AG04449 (cell line): Measurements from ENCODE around the gene TNP1.

Experiments
- CTCF ChIA-PET: fragments of 350-600 bp; formaldehyde crosslinking; extraction: SDS; loops from one replicate; lab custom pipeline; 2021; ENCODE audit warnings: antibody characterized with exemption; lab: Yijun Ruan, JAX
- POLR2A ChIA-PET: fragments of 400-600, 350-600 bp; formaldehyde crosslinking; extraction: SDS; loops from one replicate; lab custom pipeline; 2020; ENCODE audit warnings: antibody characterized with exemption, inconsistent platforms; lab: Yijun Ruan, JAX
- DNase-seq: peaks from one replicate; pipeline ENCODE4 v3.0.0-alpha.2; 2010; ENCODE audit warnings: low read depth, low spot score
- H3K4me3 ChIP-seq: 2 replicates; pipeline ENCODE4 v1.5.1; 2011; ENCODE audit warnings: low read depth, mild to moderate bottlenecking, control low read depth, low read length
- CTCF ChIP-seq: IDR thresholded peaks from one replicate; pipeline ENCODE4 v1.5.1; 2011; ENCODE audit warnings: mild to moderate bottlenecking, moderate library complexity, low read length, control low read depth, inconsistent platforms; ENCODE audit not compliant: insufficient read depth; ENCODE audit errors: missing control alignments

The TNP1 gene

GRCh38 chr2:216856406-216857065, 3.3 kb downstream of the TNP1 start:
- TF ChIP-seq CTCF, result no peak
- H3K4me3 ChIP-seq, result no peak overlapping the region
- POLR2A ChIA-PET, result no interaction called here
- no peak for DNase-seq
- CTCF ChIA-PET, result interaction anchor here (1.0 kb wide), 1 partner anchor 310 kb away, joined by 3 read pairs; no protein-coding TSS in a partner anchor

GRCh38 chr2:216855605-216856004, 4.3 kb downstream of the TNP1 start:
- no peak for DNase-seq
- POLR2A ChIA-PET, result no interaction called here
- no peak for TF ChIP-seq CTCF
- CTCF ChIA-PET, result no interaction called here
- H3K4me3 ChIP-seq, result no peak overlapping the region

GRCh38 chr2:216855079-216855478, 4.8 kb downstream of the TNP1 start:
- no peak for TF ChIP-seq CTCF
- ChIA-PET POLR2A (no interaction called here), CTCF (no interaction called here)

GRCh38 chr2:216851486-216852090, 8.3 kb downstream of the TNP1 start:
- TF ChIP-seq CTCF, result no peak
- H3K4me3 ChIP-seq, result no peak overlapping the region
- CTCF ChIA-PET, result interaction anchor here (1.5 kb wide), 1 partner anchor 153 kb away, joined by 3 read pairs; no protein-coding TSS in a partner anchor
- POLR2A ChIA-PET, result no interaction called here
- DNase-seq, result no peak

More at GRCh38 chr2:216855079-216855478, 4.8 kb downstream of the TNP1 start:
- no peak overlapping the region for H3K4me3 ChIP-seq
- DNase-seq, result no peak

GRCh38 chr2:216850665-216851322, 9.1 kb downstream of the TNP1 start:
- no peak overlapping the region for H3K4me3 ChIP-seq
- ChIA-PET CTCF (interaction anchor here (0.8 to 1.5 kb wide), 2 partner anchors 10 to 153 kb away, joined by 3 read pairs; no protein-coding TSS in a partner anchor), POLR2A (no interaction called here)
- DNase-seq, result no peak
- no peak for TF ChIP-seq CTCF

DNA sequence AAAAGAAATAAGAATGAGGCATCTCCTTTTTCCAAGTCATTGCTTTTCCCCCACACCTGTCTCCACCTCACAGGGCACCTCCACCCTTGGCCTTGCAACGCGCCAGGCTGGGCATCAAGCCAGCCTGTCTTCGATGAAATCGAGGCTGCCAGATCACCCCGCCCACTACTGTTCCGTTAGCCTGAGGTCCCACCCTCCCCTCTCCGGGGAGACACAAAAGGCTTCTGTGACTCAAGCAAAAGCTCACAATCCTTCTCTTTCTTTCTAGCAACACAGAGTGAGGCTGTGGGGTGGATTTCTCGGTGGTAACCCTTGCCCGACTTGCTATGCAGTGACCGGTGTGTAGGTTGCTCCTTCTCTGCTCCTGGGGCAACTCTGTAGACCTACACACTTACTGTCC, 9.9 kb downstream of the TNP1 start:
- DNase-seq, result no peak
- no peak overlapping the region for H3K4me3 ChIP-seq
- TF ChIP-seq CTCF, result no peak
- ChIA-PET POLR2A (no interaction called here), CTCF (interaction anchor here (0.8 kb wide), 1 partner anchor 10 kb away, joined by 3 read pairs; no protein-coding TSS in a partner anchor)
